Thyroid gland (tissue), 4 donors: ENCODE measurements around the gene CYTH1. TPM values are rescaled to one million over a fixed set of nuclear protein-coding genes. Genes with fewer than 3 reads are reported as not detected.

Experiments used
- DNase-seq, 2 donors: peaks; one replicate each; pipeline ENCODE4 v3.0.0-alpha.2; 2019
- H3K27ac ChIP-seq, 3 donors: fragments of 200-600 bp; sonication (generic); 1 replicate in 2 of 3; 2 replicates in 1 of 3; pipeline ENCODE4 v1.5.1; 2016 to 2019; ENCODE audit warnings: mild to moderate bottlenecking in 1 of 3, moderate library complexity in 1 of 3
- H3K27me3 ChIP-seq: fragments of 200-600 bp; sonication (generic); one replicate; pipeline ENCODE4 v1.5.1; 2019
- H3K36me3 ChIP-seq, 2 donors: fragments of 200-600 bp; sonication (generic); one replicate each; pipeline ENCODE4 v1.5.1; 2016 to 2019
- H3K4me1 ChIP-seq, 2 donors: fragments of 200-600 bp; sonication (generic); one replicate each; pipeline ENCODE4 v1.5.1; 2017 to 2019
- H3K4me3 ChIP-seq, 3 donors: fragments of 200-600 bp; sonication (generic); replicated peaks in 1 of 3; 1 replicate in 2 of 3; 2 replicates in 1 of 3; pipeline ENCODE4 v1.5.1; 2016; ENCODE audit warnings: mild to moderate bottlenecking in 1 of 3
- H3K9me3 ChIP-seq: fragments of 200-600 bp; sonication (generic); one replicate; pipeline ENCODE4 v1.5.1; 2017
- POLR2A ChIP-seq, 2 donors: fragments of 450-650 bp; IDR thresholded peaks; one replicate each; pipeline ENCODE4 v1.6.1; 2017; ENCODE audit warnings: antibody characterized with exemption in 2 of 2, mild to moderate bottlenecking in 2 of 2, moderate library complexity in 1 of 2
- WGBS, 2 donors: methylation state at CpG; one replicate each; pipeline ENCODE4 v1.1.5; 2017; 5-methylcytosine and 5-hydroxymethylcytosine counted together
- intact Hi-C: fragments of 100-400 bp; cut with DNase I; formaldehyde crosslinking; loops from one replicate; pipeline ENCODE4 v1.15.1; 2023
- total RNA-seq, 4 donors: library from RNA; depleted of rRNA; stranded (reverse); fragments of >200 nt; gene quantifications; one replicate each; pipeline ENCODE4 v1.2.3, GENCODE V29; 2016
- TF ChIP-seq, protein P1 (sequence below), 6 experiments: fragments of 200-600 bp in 3 of 6; fragments of 450-650 bp in 3 of 6; sonication (generic) in 3 of 6; IDR thresholded peaks; one replicate each; pipeline ENCODE4 v1.5.1; 2016 to 2019; ENCODE audit warnings: antibody characterized with exemption in 6 of 6, mild to moderate bottlenecking in 2 of 6, inconsistent platforms in 1 of 6, moderate library complexity in 1 of 6

The CYTH1 gene
- total RNA-seq, 4 donors from 2014 or later = 69.0 to 94.5 (median 75.7) TPM

DNA sequence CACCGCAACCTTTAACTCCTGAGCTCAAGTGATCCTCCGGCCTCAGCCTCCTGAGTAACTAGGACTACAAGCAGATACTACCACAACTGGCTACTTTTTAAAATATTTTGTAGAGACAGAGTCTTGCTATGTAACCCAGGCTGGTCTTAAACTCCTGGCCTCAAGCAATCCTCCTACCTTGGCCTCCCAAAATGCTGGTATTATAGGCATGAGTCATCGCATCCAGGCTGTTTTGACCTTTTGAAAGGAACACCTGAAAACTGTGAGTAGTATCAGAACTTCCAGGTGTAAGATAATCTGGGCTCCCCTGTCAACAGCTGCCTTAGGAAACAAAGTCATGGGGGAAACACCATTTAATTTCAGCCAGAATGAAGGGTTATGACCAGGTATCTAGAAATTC, 77.5 kb downstream of the CYTH1 start:
- no peak for DNase-seq
- Histone ChIP-seq H3K27me3 (no peaks in the 10 kb centered on the region), H3K4me3 (no peak overlapping the region), H3K4me1 (peaks cover 30 to 45% of the 10 kb centered on the region in 2 donors), H3K36me3 (peaks cover 16 to 20% of the 10 kb centered on the region in 2 donors), H3K27ac (peak overlapping the region in 1 of 3 donors; percentile 25), H3K9me3 (no peaks in the 10 kb centered on the region)
- intact Hi-C loops = no loop called here
- 87 to 97% methylated on average over 3 of the region's 3 CpGs for WGBS, 2 donors
- TF ChIP-seq, protein P1, sequence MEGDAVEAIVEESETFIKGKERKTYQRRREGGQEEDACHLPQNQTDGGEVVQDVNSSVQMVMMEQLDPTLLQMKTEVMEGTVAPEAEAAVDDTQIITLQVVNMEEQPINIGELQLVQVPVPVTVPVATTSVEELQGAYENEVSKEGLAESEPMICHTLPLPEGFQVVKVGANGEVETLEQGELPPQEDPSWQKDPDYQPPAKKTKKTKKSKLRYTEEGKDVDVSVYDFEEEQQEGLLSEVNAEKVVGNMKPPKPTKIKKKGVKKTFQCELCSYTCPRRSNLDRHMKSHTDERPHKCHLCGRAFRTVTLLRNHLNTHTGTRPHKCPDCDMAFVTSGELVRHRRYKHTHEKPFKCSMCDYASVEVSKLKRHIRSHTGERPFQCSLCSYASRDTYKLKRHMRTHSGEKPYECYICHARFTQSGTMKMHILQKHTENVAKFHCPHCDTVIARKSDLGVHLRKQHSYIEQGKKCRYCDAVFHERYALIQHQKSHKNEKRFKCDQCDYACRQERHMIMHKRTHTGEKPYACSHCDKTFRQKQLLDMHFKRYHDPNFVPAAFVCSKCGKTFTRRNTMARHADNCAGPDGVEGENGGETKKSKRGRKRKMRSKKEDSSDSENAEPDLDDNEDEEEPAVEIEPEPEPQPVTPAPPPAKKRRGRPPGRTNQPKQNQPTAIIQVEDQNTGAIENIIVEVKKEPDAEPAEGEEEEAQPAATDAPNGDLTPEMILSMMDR (IDR thresholded peaks at IDR 0.05) = no peak
- TF ChIP-seq POLR2A (IDR thresholded peaks at IDR 0.05) = no peak

DNA sequence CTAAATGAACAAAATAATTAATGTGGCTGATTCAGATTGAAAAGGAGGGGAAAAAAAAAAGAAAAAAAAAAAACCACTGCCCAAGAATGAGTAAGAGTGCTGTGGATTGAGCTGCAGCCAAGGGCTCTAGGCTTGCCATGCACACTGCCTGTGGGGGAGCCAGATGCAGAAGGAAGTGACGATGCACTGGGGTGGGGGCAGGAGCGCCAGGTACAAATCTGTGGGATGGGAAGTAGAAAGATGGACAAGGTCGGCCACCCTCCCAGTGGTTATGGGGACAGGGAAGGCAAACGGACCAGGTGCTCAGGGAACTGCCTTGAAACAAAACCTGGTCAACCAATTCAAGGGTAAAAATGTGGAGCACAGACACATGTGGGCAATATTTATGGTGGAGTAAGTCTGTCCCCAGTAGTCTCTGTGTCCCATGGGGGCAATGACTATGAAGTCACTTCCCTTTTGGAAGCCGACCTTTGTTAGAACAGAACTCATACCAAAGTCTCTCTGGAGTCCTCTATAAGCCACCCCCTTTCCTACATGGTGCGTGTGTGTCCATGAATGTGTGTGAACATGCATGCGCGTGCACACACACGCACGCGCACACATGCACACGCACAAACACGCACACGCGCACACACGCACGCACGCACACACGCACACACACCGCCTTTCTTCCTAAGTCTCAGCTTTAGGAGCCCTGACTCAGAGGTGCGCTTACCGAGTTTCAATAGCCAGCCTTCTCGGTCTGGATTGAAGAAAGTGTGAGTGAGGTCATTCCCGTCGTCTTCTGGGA, 84.3 kb downstream of the CYTH1 start:
- Histone ChIP-seq H3K27me3 (no peaks in the 10 kb centered on the region), H3K9me3 (no peaks in the 10 kb centered on the region), H3K36me3 (peaks cover 28 to 36% of the 10 kb centered on the region in 2 donors), H3K4me3 (no peak overlapping the region), H3K4me1 (peaks cover 23 to 29% of the 10 kb centered on the region in 2 donors), H3K27ac (no peak overlapping the region)
- TF ChIP-seq POLR2A (IDR thresholded peaks at IDR 0.05) = no peak
- TF ChIP-seq, protein P1 (IDR thresholded peaks at IDR 0.05) = no peak
- intact Hi-C loops = no loop called here
- WGBS, 2 donors = 95% methylated on average over 25 of the region's 25 CpGs
- DNase-seq = no peak

DNA sequence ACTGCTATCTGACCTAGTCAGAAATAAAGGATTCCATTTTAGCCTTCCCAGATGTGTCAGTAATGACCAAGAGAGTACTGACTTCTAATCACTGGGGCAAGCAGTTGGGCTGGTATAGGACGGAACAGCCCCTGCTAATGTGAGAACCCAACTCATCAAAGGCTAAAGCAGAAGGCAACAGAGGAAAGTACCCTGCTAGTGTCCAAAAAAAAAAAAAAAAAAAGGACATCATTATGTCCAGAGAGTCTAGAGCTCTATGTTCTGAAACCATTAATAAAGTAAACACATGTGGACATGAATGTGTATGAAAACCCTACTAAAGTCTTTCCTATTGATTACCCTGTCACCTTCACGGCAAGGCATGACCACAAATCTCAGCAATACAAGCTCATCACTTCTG, 85.0 kb downstream of the CYTH1 start:
- DNase-seq = no peak

DNA sequence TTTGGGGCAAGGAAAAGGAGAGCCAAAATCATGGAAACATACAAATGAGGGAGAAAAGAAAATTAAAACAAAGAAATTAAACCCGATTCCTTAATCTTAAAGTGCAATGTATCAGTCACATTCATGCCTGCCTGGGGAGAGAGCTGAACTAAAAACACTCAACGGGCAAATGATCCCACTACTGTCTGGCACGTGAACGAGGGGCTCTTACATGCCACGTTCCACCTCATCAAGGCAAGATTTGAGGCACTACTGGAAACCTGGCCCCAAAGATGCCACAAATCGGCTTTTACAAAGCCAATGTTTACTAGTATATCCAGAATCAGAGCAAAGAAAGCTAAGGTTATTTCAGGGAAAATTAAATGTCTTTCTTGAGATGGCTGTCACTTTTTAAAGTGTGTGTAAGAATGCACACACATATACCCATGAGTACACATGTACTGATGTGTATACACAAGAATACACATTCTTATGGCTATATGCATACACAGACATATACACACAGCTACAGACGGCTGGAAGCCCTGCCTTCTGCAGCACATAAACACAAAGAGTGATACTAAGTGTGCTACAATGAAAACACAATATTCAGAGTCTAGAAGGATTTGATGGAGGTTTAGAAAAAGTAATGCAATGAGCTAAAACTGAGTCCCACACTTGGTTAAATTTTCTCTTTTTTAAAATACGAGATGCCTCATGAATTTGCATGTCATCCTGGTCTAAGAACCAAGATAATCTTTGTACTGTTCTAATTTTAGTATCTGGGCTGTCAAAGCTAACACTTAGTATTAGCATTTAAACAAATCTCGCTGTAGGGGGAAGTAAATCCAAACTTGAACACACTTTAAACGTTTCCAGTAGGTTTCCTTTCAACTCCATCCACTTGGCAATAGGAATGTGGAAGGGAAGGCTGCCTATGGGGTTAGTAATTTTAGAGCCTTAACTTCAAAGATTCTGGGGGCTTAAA, 85.8 kb downstream of the CYTH1 start:
- Histone ChIP-seq H3K4me1 (peaks cover 23 to 37% of the 10 kb centered on the region in 2 donors), H3K27ac (peak overlapping the region in 2 of 3 donors; percentile 69 to 84), H3K9me3 (no peaks in the 10 kb centered on the region), H3K27me3 (no peaks in the 10 kb centered on the region), H3K36me3 (peaks cover 18 to 28% of the 10 kb centered on the region in 2 donors), H3K4me3 (no peak overlapping the region)
- intact Hi-C loops = no loop called here
- 51 to 64% methylated on average over 10 of the region's 10 CpGs for WGBS, 2 donors
- TF ChIP-seq, protein P1 (IDR thresholded peaks at IDR 0.05) = no peak
- TF ChIP-seq POLR2A (IDR thresholded peaks at IDR 0.05) = no peak
- DNase-seq = peak in 1 of 2 donors; percentile 19

More for the DNA sequence above, 85.0 kb downstream of the CYTH1 start:
- Histone ChIP-seq H3K27me3 (no peaks in the 10 kb centered on the region), H3K4me3 (no peak overlapping the region), H3K9me3 (no peaks in the 10 kb centered on the region), H3K36me3 (peaks cover 27 to 36% of the 10 kb centered on the region in 2 donors), H3K27ac (no peak overlapping the region), H3K4me1 (peaks cover 23 to 36% of the 10 kb centered on the region in 2 donors)
- WGBS, 2 donors = 86 to 96% methylated on average over 2 of the region's 2 CpGs
- no peak for TF ChIP-seq POLR2A (IDR thresholded peaks at IDR 0.05)
- TF ChIP-seq, protein P1 (IDR thresholded peaks at IDR 0.05) = no peak
- intact Hi-C loops = no loop called here
